HepG2 (cell line): ENCODE data around the gene TSHZ2. TPM values are rescaled to one million over a fixed set of nuclear protein-coding genes. Genes with fewer than 3 reads are reported as not detected.
A peak's percentile ranks its signal among the peaks of the same experiment; 100 is the strongest.

Experiments used
- ATAC-seq: fragments of 200-7000 bp; cut with Tn5 transposase; 3 replicates; pipeline ENCODE4 v1.9.1; 2020; ENCODE audit warnings: mild to moderate bottlenecking, moderate library complexity
- BruUV-seq: library from RNA; stranded (reverse); fragments of 400-500 nt; replicated peaks from 2 replicates; lab custom pipeline; 2021; lab: Mats Ljungman, UMichigan
- CTCF ChIA-PET: fragments of 300-600 bp; formaldehyde crosslinking; extraction: SDS; loops from one replicate; lab custom pipeline; 2021; ENCODE audit warnings: low total read pairs, inconsistent platforms, low intra/inter-chr PET ratio; lab: Yijun Ruan, JAX
- POLR2A ChIA-PET: fragments of 350-600 bp; sonication (Branson Sonifier 250); formaldehyde crosslinking; loops from one replicate; lab custom pipeline; 2020; ENCODE audit warnings: antibody characterized with exemption, inconsistent platforms; lab: Yijun Ruan, JAX
- DNase-seq: peaks from one replicate; pipeline ENCODE4 v3.0.0-alpha.2; 2015; ENCODE audit warnings: low spot score
- FAIRE-seq: peaks from 3 replicates; lab custom pipeline; 2011; peaks lifted over from hg19 to GRCh38; lab: Jason Lieb, UNC
- H2AFZ ChIP-seq: one replicate; pipeline ENCODE4 v1.6.1; 2011; ENCODE audit warnings: low read length, inconsistent platforms
- H3K27ac ChIP-seq: fragments of 300-600 bp; 3 replicates; pipeline ENCODE4 v1.8.0; 2011; ENCODE audit warnings: mixed run types, mild to moderate bottlenecking, mixed read lengths, low read length, inconsistent platforms; ENCODE audit not compliant: insufficient read depth; ENCODE audit errors: extremely low read length
- H3K27me3 ChIP-seq, 2 experiments: fragments of 200-600 bp in 1 of 2; 2 replicates in 1 of 2; 3 replicates in 1 of 2; pipeline versions ENCODE4 v1.6.0 to v1.8.0; 2011; ENCODE audit warnings: low read length in 2 of 2, mild to moderate bottlenecking in 2 of 2, moderate library complexity in 2 of 2, inconsistent platforms in 1 of 2; ENCODE audit not compliant: insufficient read depth in 2 of 2, control insufficient read depth in 1 of 2
- H3K36me3 ChIP-seq, 2 experiments: fragments of 200-600 bp in 1 of 2; replicated peaks in 1 of 2; 2 replicates in 1 of 2; 3 replicates in 1 of 2; pipeline versions ENCODE4 v1.5.1 to v1.8.0; 2011; ENCODE audit warnings: low read length in 2 of 2, inconsistent platforms in 1 of 2; ENCODE audit not compliant: insufficient read depth in 2 of 2, control insufficient read depth in 1 of 2
- H3K4me1 ChIP-seq: 2 replicates; pipeline ENCODE4 v1.5.1; 2012; ENCODE audit warnings: low read length, inconsistent platforms; ENCODE audit not compliant: insufficient read depth
- H3K4me2 ChIP-seq: 2 replicates; pipeline ENCODE4 v1.6.0; 2011; ENCODE audit warnings: low read depth, low read length, inconsistent platforms
- H3K4me3 ChIP-seq, 3 experiments: fragments of 200-600 bp in 1 of 3; sonication (generic), shearing (Covaris generic) in 1 of 3; replicated peaks in 1 of 3; 2 replicates each; pipeline ENCODE4 v1.5.1; 2011 to 2016; ENCODE audit warnings: low read length in 3 of 3, inconsistent platforms in 2 of 3, low read depth in 2 of 3, mild to moderate bottlenecking in 2 of 3, control low read depth in 1 of 3, mixed read lengths in 1 of 3; ENCODE audit not compliant: insufficient read depth in 1 of 3
- H3K79me2 ChIP-seq: one replicate; pipeline ENCODE4 v1.6.1; 2011; ENCODE audit warnings: low read length, inconsistent platforms; ENCODE audit not compliant: insufficient read depth
- H3K9ac ChIP-seq: 2 replicates; pipeline ENCODE4 v1.6.0; 2011; ENCODE audit warnings: mild to moderate bottlenecking, low read depth, low read length, inconsistent platforms; ENCODE audit not compliant: insufficient read depth
- H3K9me3 ChIP-seq: 2 replicates; pipeline ENCODE4 v1.5.1; 2012; ENCODE audit warnings: mild to moderate bottlenecking, low read length
- H4K20me1 ChIP-seq: 2 replicates; pipeline ENCODE4 v1.6.0; 2011; ENCODE audit warnings: inconsistent platforms, mild to moderate bottlenecking, low read length, moderate library complexity; ENCODE audit not compliant: insufficient read depth
- ZNF335 ChIP-seq: sonication (generic); formaldehyde crosslinking; IDR thresholded peaks from 2 replicates; pipeline ENCODE4 v1.4.0; 2020; ENCODE audit warnings: missing genetic modification reagents
- ZNF567 ChIP-seq: sonication (generic); formaldehyde crosslinking; IDR thresholded peaks from 2 replicates; pipeline ENCODE4 v1.8.1; 2023; ENCODE audit warnings: mild to moderate bottlenecking, missing genetic modification reagents, borderline replicate concordance
- ZNF747 ChIP-seq: sonication (generic); formaldehyde crosslinking; IDR thresholded peaks from 2 replicates; pipeline ENCODE4 v1.8.1; 2023; ENCODE audit warnings: missing genetic modification reagents, mild to moderate bottlenecking, borderline replicate concordance
- ZNF768 ChIP-seq: sonication (generic); formaldehyde crosslinking; IDR thresholded peaks from 2 replicates; pipeline ENCODE4 v1.4.0; 2020; ENCODE audit warnings: missing genetic modification reagents
- WGBS: methylation state at CpG from one replicate; pipeline ENCODE4 v1.1.6; 2017; ENCODE audit warnings: low lambda C conversion rate; 5-methylcytosine and 5-hydroxymethylcytosine counted together
- in situ Hi-C: cut with HindIII; loops from 2 replicates; pipeline ENCODE4 v1.10.0; 2017; ENCODE audit warnings: low pct_unique_long_range_greater_than_20kb; ENCODE audit not compliant: extremely low pct_ligation_motif_present
- intact Hi-C: fragments of 100-400 bp; cut with micrococcal nuclease; formaldehyde crosslinking; loops from one replicate; pipeline ENCODE4 v1.10.0; 2022; ENCODE audit not compliant: unreplicated experiment
- polyA plus RNA-seq, 8 experiments: library from polyadenylated mRNA; depleted of rRNA in 3 of 8; stranded (reverse) in 7 of 8; unstranded in 1 of 8; fragments of >200 nt; fragmentation: Illumina TruSeq in 4 of 8; extraction: Trizol in 4 of 8; gene quantifications; 2 replicates each; pipeline versions ENCODE4 v1.2.1 to v1.2.3, GENCODE V29; 2011 to 2016; ENCODE audit warnings: low read depth in 4 of 8, missing spikeins in 1 of 8, mixed read lengths in 1 of 8; ENCODE audit not compliant: insufficient read depth in 1 of 8
- total RNA-seq, 5 experiments: library from RNA; depleted of rRNA; stranded (reverse); fragments of >200 nt; fragmentation: Illumina TruSeq; extraction: Trizol; gene quantifications; 2 replicates each; pipeline ENCODE4 v1.2.3, GENCODE V29; 2016; ENCODE audit warnings: low read depth in 1 of 5
- TF ChIP-seq, protein P1 (sequence below): IDR thresholded peaks from 2 replicates; pipeline ENCODE4 v1.6.1; 2018; ENCODE audit warnings: missing genetic modification reagents

TSHZ2 gene
- total and polyA plus RNA-seq, 2 of the 13 experiments (the other 11 are each of a cell fraction or from before 2014, with no cell fraction given): 0.01 TPM; not detected in 1

- TF ChIP-seq, protein P1, sequence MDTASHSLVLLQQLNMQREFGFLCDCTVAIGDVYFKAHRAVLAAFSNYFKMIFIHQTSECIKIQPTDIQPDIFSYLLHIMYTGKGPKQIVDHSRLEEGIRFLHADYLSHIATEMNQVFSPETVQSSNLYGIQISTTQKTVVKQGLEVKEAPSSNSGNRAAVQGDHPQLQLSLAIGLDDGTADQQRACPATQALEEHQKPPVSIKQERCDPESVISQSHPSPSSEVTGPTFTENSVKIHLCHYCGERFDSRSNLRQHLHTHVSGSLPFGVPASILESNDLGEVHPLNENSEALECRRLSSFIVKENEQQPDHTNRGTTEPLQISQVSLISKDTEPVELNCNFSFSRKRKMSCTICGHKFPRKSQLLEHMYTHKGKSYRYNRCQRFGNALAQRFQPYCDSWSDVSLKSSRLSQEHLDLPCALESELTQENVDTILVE (CRISPR knock-in tag): no peak
- TF ChIP-seq ZNF567 (CRISPR knock-in tag): no peak
- TF ChIP-seq ZNF747 (CRISPR knock-in tag): no peak
Measured at GRCh38 chr20:53383916-53384315, 411.8 kb downstream of the TSHZ2 start (continued).

DNA sequence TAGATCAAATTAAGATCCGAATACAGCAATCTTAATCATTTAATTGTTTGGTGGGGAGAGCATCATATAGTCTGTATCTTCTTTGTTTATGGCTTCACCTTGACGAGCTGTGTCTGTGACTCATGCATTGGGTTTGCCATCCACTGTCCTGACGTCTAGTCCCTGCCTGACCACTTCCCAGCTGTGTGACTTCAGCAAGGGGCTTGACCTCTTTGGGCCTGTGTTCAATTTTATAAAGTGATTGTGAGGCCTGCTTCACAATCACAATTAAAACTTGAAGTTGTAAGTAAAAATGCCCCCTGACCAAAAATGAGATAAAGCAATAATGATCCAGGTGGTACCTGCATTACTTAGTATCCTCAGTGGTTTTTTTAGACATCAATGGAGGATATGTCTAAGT lies 412.2 kb downstream of the TSHZ2 start:
- 43% methylated on average over 3 of the region's 3 CpGs for WGBS
- Histone ChIP-seq H3K27ac (no peak overlapping the region), H3K9ac (no peak overlapping the region), H3K79me2 (no peaks in the 10 kb centered on the region), H3K4me3 (no peak overlapping the region), H3K9me3 (no peaks in the 10 kb centered on the region), H2AFZ (no peak overlapping the region), H3K36me3 (no peaks in the 10 kb centered on the region), H4K20me1 (no peaks in the 10 kb centered on the region), H3K27me3 (peaks cover under 1 to 34% of the 10 kb centered on the region in 2 experiments; a peak in 2 of 5 replicates), H3K4me2 (no peak overlapping the region), H3K4me1 (no peaks in the 10 kb centered on the region)
- TF ChIP-seq ZNF335 (CRISPR knock-in tag) (no peak), ZNF768 (CRISPR knock-in tag) (peak; percentile 75)
- CTCF ChIA-PET: no interaction called here
- DNase-seq (no peak), ATAC-seq (no peak), FAIRE-seq (no peak)
- in situ Hi-C loops (no loop called here), intact Hi-C loops (no loop called here)
- BruUV-seq: no TSS peak
- POLR2A ChIA-PET: no interaction called here
